Karpas-422 (cell line): ENCODE data around the gene AEN. TPM values are rescaled to one million over a fixed set of nuclear protein-coding genes. Genes with fewer than 3 reads are reported as not detected.

Source experiments
- DNase-seq: peaks from one replicate; pipeline ENCODE4 v3.0.0-alpha.2; 2015
- H2AFZ ChIP-seq: fragments of 200-600 bp; sonication (generic); 2 replicates; pipeline ENCODE4 v1.6.1; 2014; ENCODE audit warnings: antibody characterized with exemption, low read length, mixed read lengths
- H3K27ac ChIP-seq: fragments of 200-600 bp; sonication (generic); 2 replicates; pipeline ENCODE4 v1.5.1; 2014; ENCODE audit warnings: mild to moderate bottlenecking, low read length, moderate library complexity
- H3K27me3 ChIP-seq: fragments of 200-600 bp; sonication (generic); 2 replicates; pipeline ENCODE4 v1.6.1; 2014; ENCODE audit warnings: low read length, mixed read lengths
- H3K36me3 ChIP-seq: fragments of 200-600 bp; sonication (generic); 2 replicates; pipeline ENCODE4 v1.6.1; 2014; ENCODE audit warnings: low read length, mixed read lengths; ENCODE audit not compliant: insufficient read depth
- H3K4me1 ChIP-seq: fragments of 200-600 bp; sonication (generic); 2 replicates; pipeline ENCODE4 v1.6.1; 2014; ENCODE audit warnings: mild to moderate bottlenecking, low read length, mixed read lengths
- H3K4me2 ChIP-seq: fragments of 200-600 bp; sonication (generic); 2 replicates; pipeline ENCODE4 v1.6.1; 2014; ENCODE audit warnings: low read length, low read depth, mild to moderate bottlenecking; ENCODE audit not compliant: poor library complexity, severe bottlenecking
- H3K4me3 ChIP-seq: fragments of 200-600 bp; sonication (generic); 2 replicates; pipeline ENCODE4 v1.5.1; 2014; ENCODE audit warnings: mild to moderate bottlenecking, antibody characterized with exemption, low read length, mixed read lengths
- H3K79me2 ChIP-seq: fragments of 200-600 bp; sonication (generic); 2 replicates; pipeline ENCODE4 v1.6.1; 2014; ENCODE audit warnings: mild to moderate bottlenecking, low read length, mixed read lengths
- H3K9ac ChIP-seq: fragments of 200-600 bp; sonication (generic); 2 replicates; pipeline ENCODE4 v1.6.0; 2014; ENCODE audit warnings: low read length
- H3K9me2 ChIP-seq: fragments of 200-600 bp; sonication (generic), shearing (Covaris generic); replicated peaks from 2 replicates; pipeline ENCODE4 v1.6.0; 2014; ENCODE audit warnings: mild to moderate bottlenecking, low read length, moderate library complexity; ENCODE audit not compliant: insufficient read depth
- H3K9me3 ChIP-seq: fragments of 300-700, 200-600 bp; sonication (generic); 2 replicates; pipeline ENCODE4 v1.6.1; 2014; ENCODE audit warnings: low read length, mixed read lengths
- H4K20me1 ChIP-seq: fragments of 200-600 bp; sonication (generic); 2 replicates; pipeline ENCODE4 v1.6.1; 2014; ENCODE audit warnings: mild to moderate bottlenecking, antibody characterized with exemption, low read length, low read depth; ENCODE audit not compliant: insufficient read depth
- total RNA-seq: library from RNA; depleted of rRNA; stranded (reverse); fragments of >200 nt; shearing (Covaris generic); gene quantifications from 2 replicates; pipeline ENCODE4 v1.2.3, GENCODE V29; 2014; ENCODE audit warnings: low replicate concordance

AEN gene
- total RNA-seq, 1 experiment from 2014 or later, result 18.1 TPM

DNA sequence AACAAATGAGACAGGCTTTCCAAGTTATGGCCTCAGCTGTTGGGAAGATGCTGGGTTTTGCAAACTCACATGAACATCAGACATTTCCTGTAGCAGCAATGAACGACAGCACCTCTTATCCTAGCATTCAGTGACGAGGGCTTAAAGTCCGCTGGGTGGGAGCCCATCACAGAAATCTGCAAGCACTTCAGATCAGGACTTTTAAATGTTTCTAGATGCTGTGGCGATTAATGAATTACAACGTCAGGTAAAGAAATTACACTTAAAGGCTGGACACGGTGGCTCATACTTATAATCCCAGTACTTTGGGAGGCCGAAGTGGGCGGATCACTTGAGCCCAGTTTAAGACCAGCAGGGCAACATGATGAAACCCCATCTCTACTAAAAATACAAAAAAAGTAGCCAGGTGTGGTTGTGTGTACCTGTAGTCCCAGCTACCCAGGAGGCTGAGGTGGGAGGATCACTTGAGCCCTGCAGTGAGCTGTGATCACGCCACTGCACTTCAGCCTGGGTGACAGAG is 3.9 kb downstream of the AEN start:
- H3K4me2 ChIP-seq, result peak overlapping the region; percentile 88
- peak overlapping the region; percentile 78 for H3K27ac ChIP-seq
- peaks cover 35% of the 10 kb centered on the region for H3K36me3 ChIP-seq
- DNase-seq, result no peak
- no peak overlapping the region for H2AFZ ChIP-seq
- no peaks in the 10 kb centered on the region for H3K9me3 ChIP-seq
- peaks cover 39% of the 10 kb centered on the region for H3K4me1 ChIP-seq
- H4K20me1 ChIP-seq, result peaks cover 50% of the 10 kb centered on the region
- H3K9me2 ChIP-seq, result no peaks in the 10 kb centered on the region
- H3K4me3 ChIP-seq, result peak overlapping the region; percentile 87; the same call in 1 of the 2 replicates
- H3K9ac ChIP-seq, result peak overlapping the region; percentile 87
- peaks cover 81% of the 10 kb centered on the region for H3K79me2 ChIP-seq
- no peaks in the 10 kb centered on the region for H3K27me3 ChIP-seq

DNA sequence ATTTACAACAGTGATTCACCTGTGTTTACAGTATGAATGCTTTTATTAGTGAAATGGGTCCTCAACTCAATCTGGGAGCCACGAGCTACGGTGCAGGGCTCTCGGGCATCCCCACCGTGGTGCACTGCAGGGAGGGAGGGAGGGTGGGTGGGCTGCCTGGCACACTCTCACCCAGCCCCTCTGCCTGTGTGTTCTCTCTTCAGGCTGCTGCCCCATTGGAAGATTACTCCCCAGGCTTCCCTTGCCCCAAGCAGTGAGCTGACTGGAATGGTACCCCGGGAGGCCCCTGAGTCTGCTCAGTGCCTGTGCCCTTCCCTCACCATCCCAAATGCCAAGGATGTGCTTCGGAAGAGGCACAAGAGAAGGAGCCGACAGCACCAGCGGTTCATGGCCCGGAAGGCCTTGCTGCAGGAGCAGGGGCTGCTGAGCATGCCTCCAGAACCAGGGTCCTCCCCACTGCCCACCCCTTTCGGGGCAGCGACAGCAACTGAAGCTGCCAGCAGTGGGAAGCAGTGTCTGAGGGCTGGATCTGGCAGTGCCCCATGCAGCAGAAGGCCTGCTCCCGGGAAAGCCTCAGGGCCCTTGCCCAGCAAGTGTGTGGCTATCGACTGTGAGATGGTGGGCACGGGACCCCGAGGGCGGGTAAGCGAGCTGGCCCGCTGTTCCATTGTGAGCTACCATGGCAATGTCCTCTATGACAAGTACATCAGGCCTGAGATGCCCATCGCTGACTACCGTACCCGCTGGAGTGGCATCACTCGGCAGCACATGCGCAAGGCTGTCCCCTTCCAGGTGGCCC is 5.0 kb downstream of the AEN start:
- H3K4me3 ChIP-seq, result no peak overlapping the region
- peaks cover 40% of the 10 kb centered on the region for H3K36me3 ChIP-seq
- H3K9ac ChIP-seq, result no peak overlapping the region
- H3K79me2 ChIP-seq, result peaks cover 81% of the 10 kb centered on the region
- no peak for DNase-seq
- peaks cover 35% of the 10 kb centered on the region for H3K4me1 ChIP-seq
- peaks cover 50% of the 10 kb centered on the region for H4K20me1 ChIP-seq
- H3K27ac ChIP-seq, result 0 out of 2 replicates have a peak overlapping the region, but pooled peaks have one; percentile 20
- no peaks in the 10 kb centered on the region for H3K27me3 ChIP-seq
- H3K9me3 ChIP-seq, result no peaks in the 10 kb centered on the region
- H3K4me2 ChIP-seq, result no peak overlapping the region
- H3K9me2 ChIP-seq, result no peaks in the 10 kb centered on the region
- no peak overlapping the region for H2AFZ ChIP-seq

DNA sequence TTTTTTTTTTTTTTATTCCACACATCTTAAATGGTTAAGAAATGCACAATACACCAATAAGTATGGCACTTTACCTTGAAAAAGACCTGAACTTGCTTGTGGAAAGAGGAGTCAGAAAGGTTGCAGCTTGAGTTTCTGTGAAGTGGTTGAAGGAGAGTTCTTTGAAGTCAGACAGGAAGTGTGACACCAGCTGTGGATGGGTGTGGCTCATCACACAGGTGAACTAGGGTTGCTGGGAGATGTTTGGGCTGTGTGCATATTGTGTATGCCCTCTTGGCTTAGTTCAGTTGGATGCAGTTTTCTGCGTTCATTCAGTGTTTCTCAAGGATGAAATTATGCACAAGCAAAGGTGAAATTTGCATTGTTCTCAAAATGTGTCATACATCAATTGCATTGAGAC is 6.3 kb downstream of the AEN start:
- H3K9me3 ChIP-seq, result no peaks in the 10 kb centered on the region
- H3K36me3 ChIP-seq, result peaks cover 40% of the 10 kb centered on the region
- H3K4me2 ChIP-seq, result no peak overlapping the region
- peaks cover 48% of the 10 kb centered on the region for H4K20me1 ChIP-seq
- no peak overlapping the region for H3K27ac ChIP-seq
- H2AFZ ChIP-seq, result no peak overlapping the region
- H3K4me3 ChIP-seq, result no peak overlapping the region
- no peak overlapping the region for H3K9ac ChIP-seq
- H3K4me1 ChIP-seq, result peaks cover 37% of the 10 kb centered on the region
- no peaks in the 10 kb centered on the region for H3K9me2 ChIP-seq
- H3K27me3 ChIP-seq, result no peaks in the 10 kb centered on the region
- no peak for DNase-seq
- peaks cover 69% of the 10 kb centered on the region for H3K79me2 ChIP-seq

DNA sequence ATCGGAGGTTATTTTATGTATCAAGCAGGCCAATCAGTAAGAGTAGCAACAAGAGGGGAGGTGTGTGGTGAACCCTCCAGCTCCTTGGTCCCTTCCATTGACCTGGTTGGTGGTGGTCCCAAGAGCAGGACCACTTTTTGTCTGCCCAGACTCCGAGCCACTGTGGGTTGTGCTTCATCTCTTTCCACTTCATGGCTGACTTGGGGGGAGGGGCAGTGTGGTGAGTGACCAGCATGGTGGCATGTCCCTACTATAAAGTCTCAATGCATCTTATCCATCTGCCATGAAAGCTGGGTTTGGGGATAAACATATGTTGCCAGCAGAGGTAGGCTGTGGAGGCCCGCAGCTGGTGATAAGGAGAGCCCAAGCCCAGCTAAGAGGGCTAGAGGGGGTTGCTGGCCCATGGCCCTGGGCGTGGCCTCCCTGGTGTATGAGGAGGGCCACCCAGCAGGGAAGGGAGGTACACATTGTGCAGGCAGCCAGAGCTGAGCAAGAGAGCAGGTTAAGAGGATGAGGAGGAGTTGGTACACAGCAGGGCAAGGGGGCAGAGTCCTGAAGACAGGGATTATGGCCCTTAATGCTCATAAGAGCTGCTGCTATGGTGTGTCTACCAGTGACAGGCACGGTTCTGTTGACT is 7.0 kb downstream of the AEN start:
- Histone ChIP-seq H2AFZ (no peak overlapping the region), H3K9ac (no peak overlapping the region), H4K20me1 (peaks cover 41% of the 10 kb centered on the region), H3K36me3 (peaks cover 40% of the 10 kb centered on the region), H3K9me3 (no peaks in the 10 kb centered on the region), H3K27ac (no peak overlapping the region), H3K79me2 (peaks cover 62% of the 10 kb centered on the region), H3K4me1 (peaks cover 33% of the 10 kb centered on the region), H3K27me3 (no peaks in the 10 kb centered on the region), H3K9me2 (no peaks in the 10 kb centered on the region), H3K4me2 (no peak overlapping the region), H3K4me3 (no peak overlapping the region)
- DNase-seq, result no peak

DNA sequence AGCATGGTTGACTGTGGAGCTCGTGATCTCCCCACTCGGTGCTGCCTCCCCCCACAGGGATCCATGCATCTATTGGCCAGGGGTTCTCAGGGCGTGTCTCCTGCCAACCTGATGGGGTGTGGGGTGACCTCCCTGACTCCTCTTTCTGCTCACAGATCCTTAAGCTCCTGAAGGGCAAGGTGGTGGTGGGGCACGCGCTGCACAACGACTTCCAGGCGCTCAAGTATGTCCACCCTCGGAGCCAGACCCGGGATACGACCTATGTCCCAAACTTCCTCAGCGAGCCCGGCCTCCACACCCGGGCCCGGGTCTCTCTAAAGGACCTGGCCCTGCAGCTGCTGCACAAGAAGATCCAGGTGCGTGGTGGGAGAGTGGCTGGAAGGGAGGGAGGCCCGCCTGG is 7.9 kb downstream of the AEN start:
- no peak for DNase-seq
- Histone ChIP-seq H3K9me2 (no peaks in the 10 kb centered on the region), H3K4me2 (no peak overlapping the region), H3K79me2 (peaks cover 53% of the 10 kb centered on the region), H3K9ac (no peak overlapping the region), H3K4me3 (no peak overlapping the region), H2AFZ (no peak overlapping the region), H3K9me3 (no peaks in the 10 kb centered on the region), H3K27me3 (no peaks in the 10 kb centered on the region), H3K36me3 (peaks cover 40% of the 10 kb centered on the region), H4K20me1 (peaks cover 32% of the 10 kb centered on the region), H3K4me1 (peaks cover 31% of the 10 kb centered on the region), H3K27ac (no peak overlapping the region)

DNA sequence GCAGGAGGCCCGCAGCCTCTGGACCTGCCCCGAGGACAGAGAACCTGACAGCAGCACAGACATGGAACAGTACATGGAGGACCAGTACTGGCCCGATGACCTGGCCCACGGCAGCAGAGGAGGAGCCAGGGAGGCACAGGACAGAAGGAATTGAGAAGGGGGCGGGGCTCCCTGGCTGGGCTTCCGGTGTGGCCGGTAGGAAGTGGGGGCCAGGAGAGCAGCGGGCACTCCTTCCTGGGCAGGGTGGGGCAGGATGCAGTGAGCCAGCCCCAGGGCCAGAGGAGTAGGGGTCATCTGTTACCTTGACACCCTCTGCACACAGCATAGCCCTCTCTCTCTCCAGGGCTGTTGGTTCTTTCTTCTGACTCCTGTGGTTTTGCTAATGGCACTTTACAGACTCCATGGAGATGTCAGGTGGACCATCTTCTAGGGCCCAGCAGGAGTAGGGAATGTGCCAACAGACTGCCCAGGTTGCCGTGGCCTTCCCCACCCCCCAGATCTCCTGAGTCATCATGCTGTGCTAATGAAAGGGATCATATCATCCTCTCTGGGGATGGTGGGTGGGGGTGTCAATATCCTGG is 9.1 kb downstream of the AEN start:
- Histone ChIP-seq H3K27ac (peak overlapping the region; percentile 29; the same call in 1 of the 2 replicates), H4K20me1 (peaks cover 25% of the 10 kb centered on the region), H3K9ac (no peak overlapping the region), H3K9me3 (no peaks in the 10 kb centered on the region), H3K4me2 (no peak overlapping the region), H3K36me3 (peaks cover 40% of the 10 kb centered on the region), H3K9me2 (no peaks in the 10 kb centered on the region), H3K79me2 (peaks cover 41% of the 10 kb centered on the region), H3K4me3 (no peak overlapping the region), H2AFZ (no peak overlapping the region), H3K27me3 (no peaks in the 10 kb centered on the region), H3K4me1 (peaks cover 31% of the 10 kb centered on the region)
- no peak for DNase-seq

DNA sequence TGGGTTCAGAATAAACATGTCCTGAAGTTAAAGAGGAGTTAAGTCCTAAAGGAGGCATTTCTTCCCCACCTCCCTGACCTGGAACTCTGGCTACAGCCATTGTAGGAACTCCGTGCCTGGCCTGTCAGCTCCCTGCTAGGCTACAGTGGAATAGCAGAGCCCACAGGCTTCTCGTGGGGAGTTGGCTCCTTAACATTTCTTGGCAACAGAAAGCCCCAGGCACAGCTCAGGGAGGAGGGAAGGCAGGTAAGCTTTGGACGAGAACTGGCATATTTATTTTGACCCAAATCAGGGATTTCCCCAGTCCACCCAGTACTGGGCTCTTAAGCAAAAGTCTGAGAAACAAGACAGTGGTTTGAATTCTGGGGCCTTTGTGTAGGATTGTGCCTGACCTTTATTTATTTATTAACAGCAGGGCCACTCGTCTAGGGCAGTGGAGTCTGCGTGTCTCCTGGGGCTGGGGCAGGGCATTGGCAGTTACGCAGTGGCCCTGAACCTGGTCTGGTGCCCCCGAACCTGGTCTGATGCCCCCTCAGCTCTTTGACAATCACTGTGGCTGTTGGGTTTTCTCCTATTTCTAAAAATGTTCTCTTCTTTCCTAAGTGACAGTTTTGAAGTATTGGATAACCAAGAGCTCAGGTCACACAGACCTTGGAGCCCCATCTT is 9.8 kb downstream of the AEN start:
- H3K9ac ChIP-seq, result no peak overlapping the region
- DNase-seq, result no peak
- no peak overlapping the region for H3K4me3 ChIP-seq
- H3K36me3 ChIP-seq, result peaks cover 36% of the 10 kb centered on the region
- peaks cover 25% of the 10 kb centered on the region for H4K20me1 ChIP-seq
- H3K4me2 ChIP-seq, result no peak overlapping the region
- no peak overlapping the region for H2AFZ ChIP-seq
- peaks cover 35% of the 10 kb centered on the region for H3K4me1 ChIP-seq
- no peaks in the 10 kb centered on the region for H3K9me2 ChIP-seq
- peak overlapping the region; percentile 29; the same call in 1 of the 2 replicates for H3K27ac ChIP-seq
- H3K9me3 ChIP-seq, result no peaks in the 10 kb centered on the region
- H3K79me2 ChIP-seq, result peaks cover 35% of the 10 kb centered on the region
- H3K27me3 ChIP-seq, result no peaks in the 10 kb centered on the region
